COLO829 (cell line): ENCODE results near the gene DND1.
"Not testable (repeated sequence)": the region's sequence is repeated elsewhere in the genome, so short reads cannot be mapped to it uniquely, and the experiment has no call there.

ENCODE experiments used
- DNase-seq: peaks from one replicate; pipeline ENCODE4 v3.0.0; 2012; ENCODE audit warnings: low spot score

Gene DND1

DNA sequence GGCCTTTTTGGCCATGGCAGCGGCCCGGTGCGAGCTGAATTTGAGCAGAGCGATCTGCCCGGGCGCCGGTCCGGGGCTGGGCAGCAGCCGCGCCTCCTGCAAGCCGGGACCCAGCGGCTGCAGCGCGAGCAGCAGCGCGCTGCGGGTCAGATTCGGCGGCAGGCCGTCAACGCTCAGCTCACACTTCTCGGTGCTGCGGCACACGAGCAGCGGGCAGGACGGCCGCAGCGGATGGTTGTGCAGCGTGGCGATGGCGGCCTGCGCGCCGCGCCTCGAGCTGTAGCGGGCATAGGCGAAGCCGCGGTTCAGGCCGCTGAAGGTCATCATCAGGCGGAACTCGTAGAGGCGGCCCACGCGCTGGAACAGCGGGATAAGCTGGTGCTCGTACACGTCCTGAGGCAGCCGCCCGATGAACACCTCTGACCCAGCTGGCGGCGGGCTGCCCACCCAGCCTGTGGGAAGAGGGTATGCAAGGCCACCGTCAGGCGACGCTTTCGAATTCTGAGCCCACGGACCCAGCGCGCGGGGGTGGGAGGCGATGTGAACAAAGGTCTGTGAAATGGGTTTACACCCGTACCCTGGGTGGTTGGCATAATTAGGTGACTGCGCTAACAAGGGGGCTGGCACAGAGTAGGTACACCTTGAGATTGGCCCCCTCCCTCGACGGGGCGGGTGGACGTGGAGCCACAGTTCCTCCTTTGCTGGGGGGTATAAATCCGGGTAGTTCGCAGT is 755 bp downstream of the DND1 start:
- DNase-seq, result no peak

DNA sequence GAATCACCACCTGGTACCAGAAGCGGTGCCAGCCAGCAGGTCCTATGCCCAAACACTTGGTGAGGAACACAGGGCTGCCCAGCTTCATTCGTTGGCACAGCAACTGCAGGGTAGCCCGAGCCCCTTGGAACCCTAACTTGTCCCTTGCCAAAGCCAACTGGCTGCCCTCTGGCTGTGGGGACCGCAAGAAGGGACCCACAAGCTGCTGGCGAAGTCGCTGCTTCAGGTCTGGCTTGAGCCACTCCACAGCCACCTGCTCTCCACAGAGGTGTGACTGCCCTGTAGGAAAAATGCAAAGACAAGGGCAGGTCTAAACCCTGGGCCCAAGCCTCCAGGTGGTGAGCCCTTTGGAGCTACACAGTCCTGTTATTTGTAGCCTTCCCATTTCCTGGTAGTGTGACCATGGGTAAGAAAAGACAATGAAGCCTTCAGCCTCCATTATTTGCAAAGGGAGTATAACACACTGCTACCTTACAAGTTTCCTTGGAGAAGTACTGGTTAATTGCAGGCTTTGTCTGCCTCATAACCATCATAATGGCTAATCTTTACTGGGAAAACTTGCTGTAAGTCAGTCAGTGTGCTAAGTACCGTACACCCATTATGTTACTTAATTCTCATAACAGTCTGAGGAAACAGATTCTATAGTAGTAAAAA is 1.8 kb downstream of the DND1 start:
- no peak for DNase-seq

DNA sequence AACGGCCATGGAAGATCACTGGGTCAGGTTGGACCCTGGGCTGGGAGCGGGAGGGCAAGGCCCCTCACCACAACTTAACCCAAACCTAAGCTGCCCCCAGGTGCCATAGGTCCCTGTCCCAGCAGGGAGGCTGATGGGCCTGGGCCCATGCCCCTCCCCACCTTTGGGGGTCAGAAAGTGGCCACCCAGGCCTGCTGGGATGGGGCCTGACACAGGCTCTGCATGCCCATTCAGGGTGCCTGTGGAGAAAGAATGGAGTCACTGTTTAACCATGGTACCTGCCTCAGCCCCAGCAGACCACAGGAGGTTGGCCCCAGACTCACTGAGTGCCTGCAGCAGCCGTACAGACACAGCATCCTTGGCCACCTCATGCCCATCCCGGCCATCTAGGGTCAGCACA is 2.3 kb downstream of the DND1 start:
- DNase-seq, result not testable (repeated sequence)

DNA sequence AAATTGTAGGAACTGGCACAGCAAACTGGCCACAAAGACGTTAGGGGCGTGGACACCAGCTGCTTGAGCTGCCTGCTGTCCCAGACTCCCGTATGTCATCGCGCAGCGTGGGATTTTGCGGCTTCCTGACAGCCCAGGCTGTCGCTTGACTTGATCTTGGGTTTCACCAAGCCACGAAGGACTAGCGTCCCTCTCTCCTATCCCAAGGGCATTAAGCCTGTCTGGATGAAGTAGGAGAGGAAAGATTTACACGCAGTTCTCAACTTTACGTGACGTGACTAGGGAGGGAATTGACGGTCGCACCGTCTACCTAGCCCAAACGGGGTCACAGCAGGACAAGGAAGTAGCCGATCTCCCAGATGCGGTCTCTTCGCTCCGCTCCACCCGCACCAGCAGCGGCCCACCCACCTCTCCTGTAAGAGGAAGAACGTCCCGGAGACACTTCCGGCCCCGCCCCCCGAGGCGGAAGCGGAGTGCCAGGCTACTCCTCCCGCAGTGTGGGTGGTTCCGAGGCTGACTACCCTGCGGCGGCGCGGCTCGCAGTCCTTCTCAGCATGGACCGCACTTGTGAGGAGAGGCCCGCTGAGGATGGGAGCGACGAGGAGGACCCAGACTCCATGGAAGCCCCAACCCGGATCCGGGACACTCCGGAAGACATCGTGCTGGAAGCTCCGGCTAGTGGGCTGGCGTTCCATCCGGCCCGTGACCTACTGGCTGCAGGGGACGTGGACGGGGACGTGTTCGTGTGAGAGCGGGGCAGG is 8.8 kb downstream of the DND1 start, which contains the start of gene WDR55:
Gene WDR55, plus strand, starts transcription at position 546 of the 761 bp plus-strand sequence. Its CDS starts 9 bp downstream, at position 555.
- DNase-seq, result peak; percentile 75

DNA sequence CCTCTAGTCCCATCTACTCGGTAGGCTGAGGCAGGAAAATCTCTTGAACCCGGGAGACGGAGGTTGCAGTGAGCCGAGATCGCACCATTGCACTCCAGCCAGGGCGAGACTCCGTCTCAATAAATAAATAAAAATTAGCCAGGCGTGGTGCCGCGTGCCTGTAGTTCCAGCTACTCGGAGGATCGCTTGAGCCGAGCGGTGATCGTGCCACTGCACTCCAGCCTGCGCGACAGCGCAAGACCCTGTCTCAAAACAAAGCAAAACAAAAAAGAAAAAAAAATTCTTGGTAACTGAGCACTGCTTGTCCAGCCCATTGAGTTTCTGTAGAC is 9.4 kb downstream of the DND1 start:
- no peak for DNase-seq

DNA sequence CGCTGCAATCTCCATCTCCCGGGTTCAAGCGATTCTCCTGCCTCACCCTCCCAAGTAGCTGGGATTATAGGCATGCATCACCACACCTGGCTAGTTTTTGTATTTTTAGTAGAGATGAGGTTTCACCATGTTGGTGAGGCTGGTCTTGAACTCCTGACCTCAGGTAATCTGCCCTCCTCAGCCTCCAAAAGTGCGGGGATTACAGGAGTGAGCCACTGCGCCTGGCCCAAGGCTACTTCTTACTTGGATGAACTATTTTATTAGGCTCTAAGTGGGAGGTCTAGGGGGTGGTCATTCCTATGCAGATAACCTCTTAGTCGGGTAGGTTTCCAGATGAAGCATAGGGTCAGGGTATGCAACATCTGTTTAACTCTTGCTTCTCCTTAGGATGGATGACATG is 13.0 kb downstream of the DND1 start:
- DNase-seq, result not testable (repeated sequence)

DNA sequence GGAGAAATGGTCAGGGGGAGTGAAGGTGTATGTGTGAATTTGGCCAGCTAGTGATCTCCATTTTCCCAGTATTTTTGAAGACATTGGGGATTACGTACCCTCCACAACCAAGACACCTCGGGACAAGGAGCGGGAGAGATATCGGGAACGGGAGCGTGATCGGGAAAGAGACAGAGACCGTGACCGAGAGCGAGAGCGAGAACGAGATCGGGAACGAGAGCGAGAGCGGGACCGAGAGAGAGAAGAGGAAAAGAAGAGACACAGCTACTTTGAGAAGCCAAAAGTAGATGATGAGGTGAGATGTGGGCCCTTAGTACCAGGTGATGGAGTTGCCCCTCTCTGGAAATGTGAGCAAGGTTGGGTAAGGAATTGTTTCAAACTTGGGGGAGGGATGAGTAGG is 14.5 kb downstream of the DND1 start:
- DNase-seq, result no peak

DNA sequence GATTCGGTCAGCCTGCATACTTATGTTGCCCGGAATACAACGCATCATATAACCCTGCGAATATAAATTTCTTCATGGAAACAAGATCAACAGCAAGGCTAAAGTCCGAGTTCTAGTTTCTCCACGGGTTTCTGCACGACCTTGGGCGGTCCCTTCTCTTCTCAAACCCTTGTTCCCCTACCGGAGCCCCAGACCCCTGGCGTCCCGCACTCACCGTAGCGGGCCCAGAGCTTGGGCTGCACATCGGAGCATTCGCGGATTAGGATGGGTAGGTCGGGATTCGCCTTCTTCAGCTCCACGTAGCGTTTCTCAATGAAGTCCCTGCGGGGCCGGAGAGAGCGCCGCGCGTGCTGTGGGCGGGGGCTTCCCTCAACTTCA is 26.3 kb downstream of the DND1 start:
- DNase-seq, result no peak

DNA sequence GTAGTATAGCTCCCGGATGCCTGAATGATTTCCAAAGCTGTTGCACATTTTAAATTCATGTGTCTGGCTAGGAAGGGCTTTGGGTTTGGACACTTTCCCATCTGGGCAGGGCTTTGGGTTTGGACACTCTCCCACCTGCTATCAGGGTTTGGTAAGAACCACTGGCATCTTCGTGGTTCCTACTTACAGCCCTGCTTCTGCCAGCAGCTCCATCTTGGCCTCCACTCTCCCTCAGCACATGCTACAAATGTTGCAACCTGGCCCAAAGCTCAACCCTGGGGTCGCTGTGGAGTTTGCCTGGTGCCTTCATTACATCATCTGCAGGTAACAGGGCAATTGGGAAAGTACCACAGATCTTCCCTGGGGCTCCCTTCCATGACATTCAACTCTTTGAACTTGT is 30.7 kb downstream of the DND1 start:
- DNase-seq, result no peak

DNA sequence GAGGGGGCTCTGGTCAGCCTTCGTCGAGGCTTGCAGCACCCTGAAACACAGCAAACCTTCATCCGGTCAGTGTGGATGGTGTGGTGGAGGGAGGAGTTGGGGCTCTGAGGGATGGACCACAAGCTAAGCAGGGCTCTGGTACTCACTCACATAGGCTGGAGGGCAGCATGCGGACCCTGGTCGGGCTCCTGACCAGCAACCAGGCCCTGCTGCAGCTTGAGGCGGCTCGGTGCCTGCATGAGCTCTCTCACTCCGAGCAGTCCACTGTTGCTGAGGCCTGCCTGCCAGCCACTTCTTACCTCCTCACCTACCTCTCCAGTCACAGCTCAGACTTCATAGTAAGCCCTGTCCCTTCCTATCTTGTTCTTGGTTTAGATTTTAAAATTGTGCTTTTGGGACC is 31.7 kb downstream of the DND1 start:
- DNase-seq, result no peak

DNA sequence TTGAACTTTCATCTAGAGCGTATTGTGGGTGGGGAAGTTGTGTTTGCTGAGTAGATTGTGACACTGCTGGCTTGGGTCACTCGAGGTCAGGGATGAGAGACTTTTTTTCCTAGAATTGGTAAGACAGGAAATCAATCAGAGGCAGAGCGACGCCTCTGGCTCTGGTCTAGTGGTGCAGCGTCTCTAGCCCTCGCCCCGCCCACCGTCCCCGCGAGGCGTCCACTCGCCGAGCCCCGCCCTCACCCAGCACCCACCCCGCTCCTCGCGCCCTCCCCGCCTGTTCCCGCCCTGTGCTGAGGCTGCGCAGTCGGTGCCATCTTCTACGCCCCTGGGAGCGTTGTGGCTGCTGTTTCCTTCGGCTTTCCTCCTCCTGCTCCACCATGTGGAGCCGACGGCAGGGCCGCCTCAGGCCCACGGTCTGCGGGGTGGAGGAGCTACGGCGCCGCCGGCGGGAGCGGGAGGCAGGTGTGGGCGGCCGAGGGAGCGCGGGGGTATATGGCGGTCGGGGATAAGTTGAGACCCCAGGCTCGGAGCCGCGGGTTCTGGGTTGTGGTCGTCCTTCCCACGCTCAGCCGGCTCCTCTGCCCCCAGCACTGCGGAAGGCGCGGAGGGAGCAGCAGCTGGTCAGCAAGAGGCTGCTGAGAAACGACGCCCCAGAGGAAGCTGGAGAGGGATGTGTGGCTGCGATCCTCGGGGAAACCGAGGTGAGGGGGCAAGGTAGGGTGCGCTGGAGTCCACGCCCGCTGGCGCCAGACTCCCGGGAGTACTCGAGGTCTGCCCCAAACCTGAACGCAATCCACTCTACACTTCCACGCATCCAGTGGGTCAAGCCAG is 34.0 kb downstream of the DND1 start, which contains the start of gene TMCO6:
Gene TMCO6, plus strand, starts transcription at position 304 of the 834 bp plus-strand sequence. Its CDS starts 77 bp downstream, at position 381.
- peak; percentile 93 for DNase-seq

DNA sequence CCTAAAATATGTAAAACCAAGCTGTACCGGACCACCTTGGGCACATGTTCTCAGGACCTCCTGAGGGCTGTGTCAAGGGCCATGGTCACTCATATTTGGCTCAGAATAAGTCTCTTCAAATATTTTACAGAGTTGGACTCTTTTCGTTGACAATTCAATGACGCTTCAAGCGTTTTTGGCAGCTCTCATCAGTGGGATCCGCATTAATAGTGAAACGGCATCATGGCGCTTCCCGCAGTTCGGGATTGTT is 34.6 kb downstream of the DND1 start:
- not testable (repeated sequence) for DNase-seq

DNA sequence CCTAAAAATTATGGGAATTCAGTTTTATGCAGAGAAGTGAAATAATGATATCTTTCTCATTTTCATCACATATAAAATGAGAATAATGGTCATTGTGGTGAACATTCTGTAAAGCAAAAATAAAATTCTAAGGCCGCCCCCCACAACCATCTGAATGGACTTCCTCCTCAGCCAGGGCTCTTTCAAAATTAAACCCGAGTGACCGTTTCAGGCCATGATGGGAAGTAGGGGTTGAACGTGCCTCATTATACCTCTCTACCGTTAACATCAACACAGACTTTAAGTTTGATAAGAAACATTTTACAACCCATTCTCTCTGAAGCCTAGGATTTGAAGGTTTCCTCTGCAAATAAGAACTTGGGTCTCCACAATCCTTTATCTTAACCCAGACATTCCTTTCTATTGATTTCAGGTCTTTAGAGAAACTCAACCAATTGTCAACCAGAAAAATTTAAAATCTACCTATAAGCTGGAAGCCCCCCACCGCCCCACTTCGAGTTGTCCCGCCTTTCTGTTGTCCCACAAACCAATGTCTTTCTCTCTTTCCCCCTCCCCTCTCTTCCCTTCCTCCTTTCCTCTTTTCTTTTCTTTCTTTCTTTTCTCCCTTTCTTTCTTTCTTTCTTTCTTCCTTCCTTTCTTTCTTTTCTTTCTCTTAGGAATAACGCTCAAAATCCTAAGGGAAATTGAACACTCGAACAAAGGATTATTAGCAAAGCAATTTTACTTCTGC is 35.8 kb downstream of the DND1 start:
- no peak for DNase-seq

DNA sequence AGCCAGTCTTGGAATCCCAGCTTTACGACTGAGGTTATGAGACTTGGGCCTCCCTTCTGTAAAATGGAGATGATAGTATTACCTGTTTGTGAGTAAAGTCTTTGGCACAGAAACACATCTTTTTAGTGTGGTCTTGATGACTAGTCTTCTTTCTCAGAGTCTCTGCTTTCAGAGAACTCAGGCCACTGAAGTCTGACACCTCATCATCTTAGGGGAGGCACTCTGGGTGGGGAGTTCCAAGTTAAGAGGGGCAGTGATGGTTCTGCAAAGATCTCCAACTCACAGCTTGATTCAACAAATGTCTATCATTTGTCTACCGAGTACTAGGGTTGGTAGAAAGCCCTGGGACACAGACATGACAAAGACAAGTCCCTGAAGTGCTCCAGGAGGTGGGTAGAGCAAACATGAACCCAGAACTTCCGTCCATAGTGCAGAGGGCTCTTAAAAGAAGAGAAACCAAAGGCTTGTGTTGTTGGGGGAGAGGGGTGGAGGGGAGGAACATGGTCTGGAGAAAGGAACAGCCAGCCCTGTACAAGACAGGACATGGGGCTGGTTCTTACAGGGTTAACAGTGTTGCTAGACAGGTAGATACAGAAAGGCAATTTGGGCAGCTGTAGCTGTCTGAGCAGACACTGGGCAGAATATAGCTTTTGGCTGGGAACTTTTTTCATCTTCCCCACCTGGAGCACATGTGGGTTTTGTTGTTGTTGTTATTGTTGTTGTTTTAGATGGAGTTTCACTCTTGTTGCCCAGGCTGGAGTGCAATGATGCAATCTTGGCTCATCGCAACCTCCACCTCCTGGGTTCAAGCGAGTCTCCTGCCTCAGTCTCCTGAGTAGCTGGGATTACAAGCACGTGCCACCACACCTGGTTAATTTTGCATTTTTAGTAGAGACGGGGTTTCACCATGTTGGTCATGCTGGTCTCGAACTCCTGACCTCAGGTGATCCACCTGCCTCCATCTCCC is 37.8 kb downstream of the DND1 start:
- no peak for DNase-seq

DNA sequence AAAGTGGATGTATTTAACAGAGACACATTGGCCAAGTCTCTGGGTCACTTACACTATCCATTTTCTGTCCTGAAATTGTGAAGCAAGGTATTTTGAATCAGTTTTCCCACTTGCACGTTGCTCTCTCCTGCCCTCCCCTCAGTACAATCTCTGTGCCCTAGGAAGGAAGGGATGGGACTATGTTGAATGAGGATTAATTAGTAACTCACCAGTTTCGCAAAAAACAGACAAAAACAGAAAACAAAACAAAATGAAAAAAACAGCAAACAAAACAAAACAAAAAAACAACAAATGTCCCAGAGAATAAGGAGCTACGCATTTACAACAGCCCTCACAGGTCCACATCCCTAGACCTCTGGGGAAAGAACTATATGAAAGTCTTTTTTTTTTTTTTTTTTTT is 39.3 kb downstream of the DND1 start:
- no peak for DNase-seq

DNA sequence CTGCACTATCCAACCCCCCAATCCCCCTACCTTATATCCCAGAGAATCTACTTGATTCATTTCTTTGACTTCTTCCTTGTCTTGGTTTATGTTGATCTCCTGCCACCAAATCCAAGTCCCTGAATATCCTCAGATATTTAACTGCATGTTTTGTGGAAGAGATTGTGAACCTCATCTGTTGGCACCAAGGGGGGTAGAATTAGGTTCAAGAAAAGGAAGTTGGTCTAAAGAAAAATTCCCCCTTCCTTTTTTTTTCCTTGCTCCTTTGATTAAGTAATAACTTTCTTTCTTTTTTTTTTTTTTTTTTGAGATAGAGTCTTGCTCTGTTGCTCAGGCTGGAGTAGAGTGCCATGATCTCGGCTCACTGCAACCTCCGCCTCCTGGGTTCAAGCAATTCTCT is 39.9 kb downstream of the DND1 start:
- no peak for DNase-seq

DNA sequence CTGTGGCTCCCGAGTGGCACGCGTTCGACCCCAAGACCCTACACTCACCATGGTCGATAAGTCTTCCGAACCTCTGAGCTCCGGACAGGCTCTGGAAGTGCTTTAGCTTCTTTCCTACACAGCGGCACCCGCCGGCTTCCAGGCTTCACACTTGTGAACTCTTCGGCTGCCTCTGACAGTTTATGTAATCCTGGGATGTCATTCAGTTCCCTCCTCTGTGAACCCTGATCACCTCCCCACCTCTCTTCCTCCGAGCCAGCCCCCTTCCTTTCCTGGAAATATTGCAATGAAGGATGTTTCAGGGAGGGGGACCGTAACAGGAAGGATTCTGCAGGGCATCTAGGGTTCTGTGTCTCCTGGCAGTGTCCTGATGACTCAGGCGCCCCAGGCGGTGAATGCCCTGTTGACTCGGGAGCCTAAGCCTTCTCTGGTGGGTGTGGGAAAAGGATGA is 40.3 kb downstream of the DND1 start, which contains the start of gene CD14:
Gene CD14, minus strand, starts transcription at position 155 of the 451 bp plus-strand sequence. Its CDS starts 104 bp downstream, at position 51.
- DNase-seq, result no peak

DNA sequence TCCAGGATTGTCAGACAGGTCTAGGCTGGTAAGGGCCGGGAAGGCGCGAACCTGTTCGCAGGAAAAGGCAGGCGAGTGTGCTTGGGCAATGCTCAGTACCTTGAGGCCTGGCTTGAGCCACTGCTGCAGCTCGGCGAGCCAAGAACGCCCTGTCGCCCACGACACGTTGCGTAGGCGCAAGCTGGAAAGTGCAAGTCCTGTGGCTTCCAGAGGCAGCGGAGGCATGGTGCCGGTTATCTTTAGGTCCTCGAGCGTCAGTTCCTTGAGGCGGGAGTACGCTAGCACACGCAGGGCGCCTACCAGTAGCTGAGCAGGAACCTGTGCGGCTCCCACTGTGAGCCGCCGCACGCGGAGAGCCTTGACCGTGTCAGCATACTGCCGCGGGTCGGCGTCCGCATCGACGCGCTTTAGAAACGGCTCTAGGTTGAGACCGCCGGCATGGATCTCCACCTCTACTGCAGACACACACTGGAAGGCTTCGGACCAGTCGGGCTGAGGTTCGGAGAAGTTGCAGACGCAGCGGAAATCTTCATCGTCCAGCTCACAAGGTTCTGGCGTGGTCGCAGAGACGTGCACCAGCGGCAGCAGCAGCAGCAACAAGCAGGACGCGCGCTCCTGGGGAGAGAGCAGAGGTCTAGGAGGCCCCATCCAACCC is 40.9 kb downstream of the DND1 start:
- DNase-seq, result no peak

DNA sequence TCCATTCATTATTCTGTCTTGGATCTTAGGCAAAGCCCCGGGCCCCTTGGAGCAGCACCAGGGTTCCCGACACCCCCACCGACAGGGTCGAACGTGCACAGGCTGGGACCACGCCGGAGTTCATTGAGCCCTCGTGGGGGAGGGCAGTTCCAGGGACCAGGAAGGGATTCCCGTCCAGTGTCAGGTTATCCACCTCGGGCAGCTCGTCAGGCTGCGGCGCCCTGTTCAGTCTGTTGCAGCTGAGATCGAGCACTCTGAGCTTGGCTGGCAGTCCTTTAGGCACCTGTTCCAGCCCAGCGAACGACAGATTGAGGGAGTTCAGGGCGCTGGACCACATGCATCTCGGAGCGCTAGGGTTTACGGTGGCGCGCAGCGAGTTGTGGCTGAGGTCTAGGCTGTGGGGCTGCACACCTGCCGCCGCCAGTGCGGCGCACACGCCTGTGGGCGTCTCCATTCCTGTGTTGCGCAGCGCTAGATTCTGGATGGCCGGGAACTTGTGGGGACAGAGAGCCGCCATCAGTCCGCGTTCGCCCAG is 41.5 kb downstream of the DND1 start:
- no peak for DNase-seq

DNA sequence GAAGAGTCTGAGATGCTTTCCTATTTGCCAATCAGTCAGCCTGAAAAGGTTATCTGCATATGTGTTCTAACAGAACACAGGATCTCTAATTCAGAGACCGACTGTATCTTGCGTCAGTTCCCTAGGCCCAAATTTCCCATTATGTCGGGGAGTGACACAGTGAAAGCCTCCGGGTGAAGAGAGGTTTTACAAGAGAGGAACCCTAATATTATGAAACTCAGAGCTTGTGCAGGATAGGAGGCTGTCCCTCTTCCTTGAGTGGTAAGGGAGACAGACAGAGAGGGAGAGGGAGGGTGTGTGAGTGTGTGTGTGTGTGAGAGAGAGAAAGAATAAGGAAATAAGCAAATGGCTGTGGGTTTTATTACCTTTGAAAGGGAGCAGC is 42.3 kb downstream of the DND1 start:
- no peak for DNase-seq
